HG03342 (cell line): ENCODE measurements around the gene EFCAB6.

Experiments
- ATAC-seq: cut with Tn5 transposase; IDR thresholded peaks from one replicate; pipeline ENCODE4 v1.9.1; 2021; ENCODE audit warnings: mild to moderate bottlenecking, moderate library complexity; ENCODE audit not compliant: unreplicated experiment

EFCAB6 gene

GRCh38 chr22:43750751-43751150, 61.4 kb downstream of the EFCAB6 start:
- no peak for ATAC-seq

DNA sequence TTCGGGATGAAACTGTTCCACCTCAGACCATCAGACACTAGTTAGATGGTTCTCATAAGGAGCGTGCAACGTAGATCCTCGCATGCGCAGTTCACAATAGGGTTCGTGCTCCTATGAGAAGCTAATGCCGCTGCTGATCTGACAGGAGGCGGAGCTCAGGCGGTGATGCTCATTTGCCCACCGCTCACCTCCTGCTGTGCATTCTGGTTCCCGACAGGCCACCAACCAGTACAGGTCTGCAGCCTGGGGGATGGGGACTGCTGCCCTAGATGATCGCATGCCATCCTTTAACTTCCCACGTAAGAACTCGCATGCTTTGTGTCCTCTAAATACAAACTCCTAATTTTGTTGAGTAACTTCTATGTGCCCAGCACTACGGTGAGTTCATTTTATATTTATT, 62.6 kb downstream of the EFCAB6 start:
- ATAC-seq = no peak

GRCh38 chr22:43747877-43748276, 64.2 kb downstream of the EFCAB6 start:
- no peak for ATAC-seq

DNA sequence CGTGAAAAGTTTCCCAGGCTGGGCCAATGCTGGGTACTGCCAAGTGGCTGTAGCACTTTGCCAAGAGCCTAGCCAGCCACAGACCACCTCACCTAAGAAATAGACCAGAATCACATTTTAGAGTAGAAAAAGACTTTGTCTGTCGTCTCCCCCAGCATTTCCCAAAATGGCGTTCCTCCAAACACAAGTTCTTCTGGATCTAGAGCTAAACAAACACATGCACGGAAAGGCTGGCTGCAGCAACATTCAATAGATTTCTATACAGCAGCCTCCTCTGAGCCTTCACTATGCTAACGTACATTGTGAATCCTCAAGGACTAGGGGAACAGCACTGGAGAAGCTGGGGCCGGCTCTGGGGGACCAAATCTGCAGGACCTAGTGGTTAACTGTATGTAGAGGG, 65.0 kb downstream of the EFCAB6 start:
- ATAC-seq = no peak

- no peak for ATAC-seq
Observed at GRCh38 chr22:43745783-43746356, 66.2 kb downstream of the EFCAB6 start.

DNA sequence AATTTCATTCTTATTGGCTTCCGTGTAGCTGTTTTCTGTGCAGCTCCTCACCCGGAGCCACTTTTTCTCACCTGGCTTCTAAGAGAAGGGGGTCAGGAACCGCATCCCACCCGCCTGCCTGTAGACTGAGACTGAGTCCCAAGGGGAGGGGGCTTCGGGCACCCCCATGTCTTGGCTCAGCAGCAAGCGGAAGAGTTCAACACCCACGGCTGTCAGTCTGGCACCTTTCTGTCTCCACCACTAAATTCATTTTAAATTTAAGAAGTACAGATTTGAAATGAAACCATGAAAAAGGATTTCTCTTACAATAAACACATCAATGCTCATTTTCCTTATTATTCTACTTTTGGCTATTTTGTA, 66.7 kb downstream of the EFCAB6 start:
- no peak for ATAC-seq

DNA sequence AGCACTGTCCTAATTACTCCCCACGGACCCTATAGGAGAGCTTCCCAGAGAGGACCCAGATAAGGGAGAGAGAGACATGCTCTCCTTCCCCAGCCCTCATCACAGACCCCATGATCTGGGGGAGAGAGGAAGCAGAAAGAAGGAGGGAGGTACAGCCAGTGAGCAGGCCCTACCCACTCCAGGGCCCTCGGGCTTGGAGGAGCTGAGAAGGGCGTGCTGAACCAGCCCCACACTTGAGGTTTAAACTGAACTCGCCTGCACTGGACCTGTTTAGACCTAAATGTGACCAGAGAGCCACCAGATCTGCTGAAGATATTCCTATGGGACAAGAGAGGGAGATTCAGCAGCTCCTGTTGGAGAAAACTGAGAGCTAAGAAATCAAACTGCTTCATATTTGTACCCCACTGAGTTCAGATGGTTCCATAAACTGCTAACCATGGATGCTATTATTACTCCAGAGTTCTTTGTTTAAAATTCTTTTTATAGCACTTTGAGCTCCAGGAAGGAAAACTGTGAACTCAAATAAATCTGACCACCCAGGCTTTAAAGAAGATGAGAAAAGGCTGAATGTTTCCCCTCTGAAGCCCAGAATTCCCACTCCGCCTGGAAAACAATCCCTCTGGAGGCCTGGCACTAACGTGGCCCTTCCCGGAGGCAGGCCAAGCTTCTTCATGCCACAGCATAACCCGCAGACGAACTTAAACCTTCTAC, 67.2 kb downstream of the EFCAB6 start:
- ATAC-seq = no peak

- ATAC-seq = no peak
Observed at GRCh38 chr22:43743929-43744643, 68.0 kb downstream of the EFCAB6 start.

DNA sequence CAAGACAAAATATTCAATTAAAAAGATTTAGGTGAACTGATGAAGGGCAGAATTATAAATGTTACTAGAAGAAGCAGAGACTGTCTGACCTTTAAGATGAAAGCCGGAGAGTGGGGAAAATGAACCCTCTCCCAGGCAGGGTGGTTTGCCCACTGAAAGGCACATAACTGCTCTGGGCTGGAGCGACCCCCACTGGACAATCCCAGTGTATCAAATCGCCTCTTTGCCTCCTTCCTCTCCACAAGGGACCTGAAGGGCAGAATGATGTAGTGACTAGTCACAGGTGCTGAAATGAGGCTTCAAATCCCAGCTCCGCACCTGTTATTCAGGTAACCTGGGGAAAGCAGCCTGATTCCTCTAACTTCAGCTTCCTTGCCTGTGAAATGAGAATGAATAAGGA, 69.0 kb downstream of the EFCAB6 start:
- no peak for ATAC-seq

DNA sequence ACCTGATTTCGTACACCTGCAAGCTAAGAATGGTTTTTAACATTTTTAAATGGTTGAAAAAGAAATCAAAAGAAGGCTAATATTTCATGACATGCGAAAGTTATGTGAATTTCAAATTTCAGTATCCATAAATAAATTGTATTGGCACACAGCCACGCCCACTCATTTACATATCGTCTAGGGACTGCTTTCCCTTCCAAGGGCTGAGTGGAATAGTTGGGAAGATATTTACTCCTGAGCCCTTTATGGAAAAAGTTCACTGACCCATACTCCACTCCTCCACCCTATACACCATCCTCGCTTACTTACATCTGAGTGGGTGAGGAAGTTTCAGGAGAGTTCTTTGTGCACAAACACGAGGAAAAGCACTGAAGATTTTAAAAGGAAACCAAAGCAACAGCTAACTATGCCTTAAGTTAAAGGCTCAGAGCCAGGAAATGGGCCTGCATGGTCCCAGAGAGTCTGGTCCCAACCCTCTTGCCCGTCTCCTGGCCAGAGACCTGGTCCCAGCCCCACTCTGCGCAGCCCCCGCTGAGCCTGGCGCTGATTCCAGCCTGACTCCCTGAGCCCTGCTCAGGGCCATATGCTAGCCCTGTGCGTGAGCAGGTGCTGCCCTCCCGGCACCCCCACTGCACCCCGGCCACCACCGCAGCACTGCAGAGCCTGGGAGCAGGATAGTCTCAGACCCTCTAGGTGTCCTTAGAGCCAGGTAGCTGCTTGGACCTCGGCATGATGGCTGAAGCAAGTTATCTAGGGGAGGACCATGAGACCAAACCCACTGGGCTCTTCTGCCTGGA, 69.8 kb downstream of the EFCAB6 start:
- no peak for ATAC-seq

DNA sequence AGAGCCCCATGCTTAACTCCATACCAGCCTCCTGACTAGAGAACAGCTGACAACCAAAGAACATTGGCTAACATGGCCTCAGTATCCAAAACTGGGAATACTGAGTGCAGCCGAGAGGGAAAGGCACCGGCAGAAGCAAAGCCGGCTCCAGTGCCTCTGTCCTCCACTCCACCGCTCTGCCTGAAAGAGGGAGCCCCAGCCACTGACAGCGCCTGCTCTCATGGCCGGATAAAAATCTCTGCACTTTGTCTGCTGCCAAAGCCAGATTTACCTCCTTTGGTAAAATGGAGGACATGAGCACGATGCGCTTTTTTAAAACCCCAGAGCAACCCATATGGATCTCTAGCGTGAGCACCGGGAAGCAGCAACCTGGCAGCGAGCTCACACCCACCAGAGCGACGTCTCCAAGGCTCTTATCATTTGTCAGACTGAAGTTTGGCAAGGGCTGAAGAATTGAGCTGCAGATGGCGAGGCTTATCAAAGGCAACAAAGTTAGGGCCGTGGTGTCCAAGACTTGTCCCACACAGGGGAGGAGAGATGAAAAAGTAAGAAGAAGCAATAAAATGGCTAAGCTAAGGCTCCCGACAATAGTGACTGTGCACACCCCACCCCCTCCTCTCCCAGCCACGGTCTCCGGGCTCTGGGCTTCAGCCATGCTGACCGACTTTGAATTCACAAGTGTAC, 71.4 kb downstream of the EFCAB6 start:
- no peak for ATAC-seq

DNA sequence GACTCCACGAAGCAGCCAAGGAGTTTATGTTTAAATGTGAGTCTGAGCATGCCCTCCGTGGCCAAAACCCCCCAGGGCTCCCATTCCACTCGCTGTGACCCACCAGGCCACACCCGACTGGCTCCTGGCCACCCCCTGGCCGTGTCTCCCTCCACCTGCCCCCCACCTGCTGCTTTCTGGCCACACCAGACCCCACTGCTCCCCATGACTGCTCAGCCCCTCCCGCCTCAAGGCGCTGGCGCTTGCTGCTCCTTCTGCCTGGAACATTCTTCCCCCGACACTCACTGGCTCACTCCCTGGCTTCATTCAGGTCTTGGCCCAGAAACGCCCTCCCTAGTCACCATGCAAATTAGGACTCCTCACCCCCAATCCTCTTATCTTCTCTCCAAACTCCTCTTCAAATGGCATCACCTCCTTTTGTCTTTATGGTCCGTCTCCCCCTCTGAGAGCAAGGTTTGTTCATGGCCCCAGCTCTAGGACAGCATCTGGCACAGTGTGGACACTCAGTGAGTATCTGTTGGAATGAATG, 72.2 kb downstream of the EFCAB6 start:
- no peak for ATAC-seq

DNA sequence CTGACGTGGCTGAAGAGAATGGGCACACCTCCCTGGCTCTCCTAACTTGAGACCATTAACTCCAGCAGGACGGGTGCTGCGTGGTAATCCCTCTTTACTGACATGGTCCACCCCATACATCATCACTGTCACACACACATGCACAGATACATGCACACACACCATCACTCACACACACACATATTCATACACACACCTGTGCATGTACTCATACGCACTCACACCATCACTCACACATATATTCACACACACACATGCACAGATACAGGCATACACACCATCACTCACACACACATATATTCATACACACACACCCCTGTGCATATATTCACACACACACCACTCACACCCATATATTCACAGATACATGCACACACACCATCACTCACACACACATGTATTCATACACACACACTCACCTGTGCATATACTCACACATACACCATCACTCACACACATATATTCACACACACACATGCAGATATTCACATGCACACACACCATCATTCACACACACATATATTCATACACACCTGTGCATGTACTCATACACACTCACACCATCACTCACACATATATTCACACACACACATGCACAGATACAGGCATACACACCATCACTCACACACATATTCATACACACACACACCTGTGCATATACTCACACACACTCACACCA, 74.8 kb downstream of the EFCAB6 start:
- ATAC-seq = no peak

GRCh38 chr22:43736651-43737050, 75.5 kb downstream of the EFCAB6 start:
- no peak for ATAC-seq

- ATAC-seq = no peak
Observed at GRCh38 chr22:43734370-43735150, 77.5 kb downstream of the EFCAB6 start.

- no peak for ATAC-seq
Observed at GRCh38 chr22:43733138-43733537, 79.0 kb downstream of the EFCAB6 start.

- ATAC-seq = no peak
Observed at GRCh38 chr22:43731988-43732387, 80.1 kb downstream of the EFCAB6 start.

- no peak for ATAC-seq
Observed at GRCh38 chr22:43726964-43727543, 85.1 kb downstream of the EFCAB6 start.

- no peak for ATAC-seq
Observed at GRCh38 chr22:43726322-43726721, 85.8 kb downstream of the EFCAB6 start.
